Gastroesophageal sphincter (tissue), 4 donors: ENCODE data around the gene GNPTAB. TPM values are rescaled to one million over a fixed set of nuclear protein-coding genes. Genes with fewer than 3 reads are reported as not detected.

Experiments used
- ATAC-seq: fragments of 150-250 bp; one replicate; pipeline ENCODE4 v1.9.1; 2016; ENCODE audit warnings: mild to moderate bottlenecking, moderate library complexity
- H3K27ac ChIP-seq, 4 donors: fragments of 200-600 bp; sonication (generic) in 3 of 4; 1 replicate in 3 of 4; 2 replicates in 1 of 4; pipeline ENCODE4 v1.5.1; 2016 to 2019
- H3K27me3 ChIP-seq: fragments of 200-600 bp; sonication (generic); one replicate; pipeline ENCODE4 v1.5.1; 2019
- H3K36me3 ChIP-seq, 2 donors: fragments of 200-600 bp; sonication (generic); one replicate each; pipeline ENCODE4 v1.5.1; 2019; ENCODE audit warnings: control low read depth in 1 of 2
- H3K4me1 ChIP-seq, 3 donors: fragments of 200-600 bp; sonication (generic); 1 replicate in 2 of 3; 2 replicates in 1 of 3; pipeline ENCODE4 v1.5.1; 2016 to 2019; ENCODE audit warnings: control low read depth in 2 of 3
- H3K4me3 ChIP-seq, 2 donors: fragments of 200-600 bp; sonication (generic); one replicate each; pipeline ENCODE4 v1.5.1; 2019; ENCODE audit warnings: mild to moderate bottlenecking in 1 of 2, moderate library complexity in 1 of 2
- H3K9me3 ChIP-seq, 3 donors: fragments of 200-600 bp; sonication (generic); one replicate each; pipeline ENCODE4 v1.5.1; 2017 to 2019; ENCODE audit warnings: control low read depth in 2 of 3
- CTCF ChIP-seq, 4 experiments: fragments of 200-600 bp in 2 of 4; fragments of 450-650 bp in 2 of 4; sonication (generic) in 1 of 4; IDR thresholded peaks; one replicate each; pipeline ENCODE4 v1.5.1; 2017 to 2019; ENCODE audit warnings: antibody characterized with exemption in 4 of 4, mild to moderate bottlenecking in 2 of 4, moderate library complexity in 2 of 4
- EP300 ChIP-seq: sonication (generic); formaldehyde crosslinking; IDR thresholded peaks from one replicate; pipeline ENCODE4 v1.6.1; 2017; ENCODE audit warnings: antibody characterized with exemption, mild to moderate bottlenecking
- POLR2A ChIP-seq, 2 donors: fragments of 450-650 bp; IDR thresholded peaks; one replicate each; pipeline ENCODE4 v1.6.1; 2017; ENCODE audit warnings: antibody characterized with exemption in 2 of 2, mild to moderate bottlenecking in 2 of 2, moderate library complexity in 1 of 2
- POLR2AphosphoS5 ChIP-seq: sonication (generic); formaldehyde crosslinking; IDR thresholded peaks from one replicate; pipeline ENCODE4 v1.6.1; 2017; ENCODE audit warnings: antibody characterized with exemption
- WGBS, 2 donors: methylation state at CpG; one replicate each; pipeline ENCODE4 v1.1.5; 2018; ENCODE audit warnings: low coverage in 1 of 2; 5-methylcytosine and 5-hydroxymethylcytosine counted together
- total RNA-seq, 4 donors: library from RNA; depleted of rRNA; stranded (reverse); fragments of >200 nt; gene quantifications; one replicate each; pipeline ENCODE4 v1.1.0, GENCODE V29; 2016

Gene GNPTAB
- total RNA-seq, 4 donors from 2014 or later, result 25.8 to 43.2 (median 36.3) TPM

DNA sequence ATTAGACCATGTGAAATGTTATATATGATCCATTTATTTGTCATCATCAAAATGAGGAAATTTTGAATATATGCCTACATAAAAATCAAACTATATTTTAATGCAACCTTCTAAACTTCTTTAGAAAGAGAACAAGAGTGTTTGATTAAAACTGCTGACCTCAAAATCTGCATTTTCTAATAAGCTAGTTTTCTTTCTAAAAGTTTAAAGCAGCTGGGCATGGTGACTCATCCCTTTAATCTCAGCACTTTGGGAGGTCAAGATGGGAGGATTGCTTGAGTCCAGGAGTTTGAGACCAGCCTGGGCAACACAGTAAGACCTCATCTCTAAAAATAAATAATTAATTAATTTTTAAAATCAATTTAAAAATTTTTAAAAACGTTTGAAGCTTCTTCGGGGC is 36.2 kb downstream of the GNPTAB start:
- WGBS, 2 donors, result 84 to 85% methylated on average over 2 of the region's 2 CpGs
- Histone ChIP-seq H3K36me3 (peaks cover 0 to 15% of the 10 kb centered on the region in 2 donors), H3K27ac (no peak overlapping the region), H3K4me3 (no peak overlapping the region), H3K4me1 (peaks cover 0 to 17% (median 0%) of the 10 kb centered on the region in 3 donors), H3K9me3 (no peaks in the 10 kb centered on the region), H3K27me3 (no peaks in the 10 kb centered on the region)
- no peak for TF ChIP-seq POLR2AphosphoS5
- no peak for TF ChIP-seq EP300
- TF ChIP-seq CTCF (IDR thresholded peaks at IDR 0.05), result no peak
- no peak for TF ChIP-seq POLR2A (IDR thresholded peaks at IDR 0.05)
- ATAC-seq, result no peak

- Histone ChIP-seq H3K4me3 (no peak overlapping the region), H3K27me3 (no peaks in the 10 kb centered on the region), H3K27ac (no peak overlapping the region), H3K9me3 (no peaks in the 10 kb centered on the region), H3K36me3 (peaks cover 0 to 26% of the 10 kb centered on the region in 2 donors), H3K4me1 (peaks cover 0 to 21% (median 0%) of the 10 kb centered on the region in 3 donors)
- 42 to 53% methylated on average over 1 of the region's 1 CpG for WGBS, 2 donors
- TF ChIP-seq POLR2AphosphoS5 (no peak), POLR2A (IDR thresholded peaks at IDR 0.05) (no peak), CTCF (IDR thresholded peaks at IDR 0.05) (no peak), EP300 (no peak)
- no peak for ATAC-seq
Measured at GRCh38 chr12:101793401-101793800, 37.4 kb downstream of the GNPTAB start.

GRCh38 chr12:101792046-101792931 is 38.5 kb downstream of the GNPTAB start:
- WGBS, 2 donors, result 64 to 74% methylated on average over 3 to 6 of the region's 6 CpGs
- no peak for ATAC-seq
- Histone ChIP-seq H3K27ac (no peak overlapping the region), H3K4me3 (no peak overlapping the region), H3K4me1 (peaks cover 0 to 21% (median 0%) of the 10 kb centered on the region in 3 donors), H3K9me3 (no peaks in the 10 kb centered on the region), H3K36me3 (peaks cover 0 to 36% of the 10 kb centered on the region in 2 donors), H3K27me3 (no peaks in the 10 kb centered on the region)
- TF ChIP-seq POLR2A (IDR thresholded peaks at IDR 0.05), result no peak
- no peak for TF ChIP-seq EP300
- TF ChIP-seq CTCF (IDR thresholded peaks at IDR 0.05), result peak; percentile 27 to 48 (median 34)

DNA sequence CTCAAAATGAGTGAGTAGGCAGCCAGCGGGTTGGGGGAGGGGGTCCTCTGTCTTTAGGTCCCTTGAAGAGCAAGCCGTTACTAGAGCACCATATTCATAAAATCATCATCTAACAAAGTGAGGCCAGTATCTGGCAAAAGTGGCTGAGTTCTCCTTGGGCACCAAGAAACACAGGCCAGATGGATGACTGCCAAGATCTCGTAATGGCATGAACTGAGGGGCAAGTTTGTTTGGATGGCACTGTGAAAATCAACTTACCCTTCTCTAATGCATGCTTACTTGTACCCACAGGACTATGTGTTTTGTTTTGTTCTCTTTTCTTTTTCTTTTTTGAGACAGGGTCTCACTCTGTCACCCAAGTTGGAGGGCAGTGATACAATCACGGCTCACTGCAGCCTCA is 41.6 kb downstream of the GNPTAB start:
- Histone ChIP-seq H3K4me3 (no peak overlapping the region), H3K9me3 (no peaks in the 10 kb centered on the region), H3K27ac (no peak overlapping the region), H3K4me1 (peaks cover 0 to 21% (median 0%) of the 10 kb centered on the region in 3 donors), H3K27me3 (no peaks in the 10 kb centered on the region), H3K36me3 (peaks cover 0 to 46% of the 10 kb centered on the region in 2 donors)
- WGBS, 2 donors, result 78 to 79% methylated on average over 3 to 4 of the region's 4 CpGs
- TF ChIP-seq CTCF (IDR thresholded peaks at IDR 0.05) (no peak), EP300 (no peak), POLR2AphosphoS5 (no peak), POLR2A (IDR thresholded peaks at IDR 0.05) (no peak)
- ATAC-seq, result no peak

GRCh38 chr12:101785671-101786070 is 45.1 kb downstream of the GNPTAB start:
- Histone ChIP-seq H3K36me3 (peaks cover 0 to 71% of the 10 kb centered on the region in 2 donors), H3K27ac (no peak overlapping the region), H3K9me3 (no peaks in the 10 kb centered on the region), H3K27me3 (no peaks in the 10 kb centered on the region), H3K4me3 (no peak overlapping the region), H3K4me1 (peaks cover 0 to 7% (median 0%) of the 10 kb centered on the region in 3 donors)
- WGBS, 2 donors, result 86 to 100% methylated on average over 1 of the region's 1 CpG
- TF ChIP-seq CTCF (IDR thresholded peaks at IDR 0.05), result no peak
- no peak for TF ChIP-seq POLR2AphosphoS5
- TF ChIP-seq POLR2A (IDR thresholded peaks at IDR 0.05), result no peak
- no peak for TF ChIP-seq EP300
- no peak for ATAC-seq
